DND-41 (cell line): Measurements from ENCODE around the gene C17orf58.

Experiments
- CTCF ChIP-seq: IDR thresholded peaks from 2 replicates; pipeline ENCODE4 v1.5.1; 2012; ENCODE audit warnings: borderline replicate concordance, low read length, moderate library complexity, mild to moderate bottlenecking; ENCODE audit not compliant: poor library complexity, severe bottlenecking; ENCODE audit errors: extremely low read depth
- EZH2 ChIP-seq: IDR thresholded peaks from 3 replicates; pipeline ENCODE4 v1.6.1; 2012; ENCODE audit warnings: borderline replicate concordance, low read depth, mild to moderate bottlenecking, moderate library complexity, low read length, inconsistent platforms; ENCODE audit not compliant: severe bottlenecking

DNA sequence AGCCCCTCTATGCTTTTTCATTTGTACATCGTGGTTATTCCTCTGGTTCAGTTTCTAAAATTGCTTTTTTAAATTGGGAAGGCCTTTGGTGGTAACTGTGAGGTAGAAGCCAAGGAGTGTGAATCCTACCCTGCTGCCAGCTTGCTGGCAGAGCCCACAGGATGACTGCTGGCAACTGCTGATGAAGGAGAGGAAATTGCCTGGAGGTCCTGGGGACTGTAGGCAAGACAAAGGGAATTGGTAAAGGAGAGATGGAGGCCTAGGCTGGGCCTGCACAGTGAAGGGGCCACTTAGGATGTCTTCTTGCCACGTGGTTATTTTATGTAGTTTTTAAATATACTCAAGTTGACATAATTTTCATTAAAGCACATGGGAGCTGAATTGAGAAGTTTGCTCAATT lies 15.8 kb downstream of the C17orf58 start:
- TF ChIP-seq CTCF (no peak), EZH2 (no peak)
